ENCODE data around the gene CLIC5. TPM values are rescaled to one million over a fixed set of nuclear protein-coding genes. Genes with fewer than 3 reads are reported as not detected.

The CLIC5 gene
- total and polyA plus RNA-seq, 2 of the 8 experiments (the other 6 are each of a cell fraction or from before 2014, with no cell fraction given), result 0.12 to 0.15 TPM

GRCh38 chr6:45956176-45956575 lies 59.5 kb downstream of the CLIC5 start (continued):
- TF ChIP-seq CHD7 (IDR thresholded peaks at IDR 0.05; ENCODE audit: insufficient replicate concordance, low read length) (no peak), YY1 (IDR thresholded peaks at IDR 0.05; ENCODE audit: low read depth, low read length) (no peak), EP300 (IDR thresholded peaks at IDR 0.05; ENCODE audit: borderline replicate concordance in 1 of 2, low read depth in 2 of 2, low read length in 2 of 2) (no peak), TCF12 (IDR thresholded peaks at IDR 0.05; ENCODE audit: low read depth, low read length) (no peak), JUN (IDR thresholded peaks at IDR 0.05; ENCODE audit: low read depth, low read length) (no peak), CBX5 (IDR thresholded peaks at IDR 0.05; ENCODE audit: low read depth, low read length) (no peak), TAF1 (IDR thresholded peaks at IDR 0.05; ENCODE audit: low read depth, low read length) (no peak), MAX (IDR thresholded peaks at IDR 0.05) (no peak)

Measured in H1 (cell line).